Kidney capillary endothelial cell (primary cell): ENCODE measurements around the gene SURF2.
"Not testable (repeated sequence)": the region's sequence is repeated elsewhere in the genome, so short reads cannot be mapped to it uniquely, and the experiment has no call there.

Source experiments
- DNase-seq: peaks from one replicate; pipeline ENCODE4 v3.0.0-alpha.2; 2018; ENCODE audit warnings: low spot score

The SURF2 gene

GRCh38 chr9:133356391-133357091 lies at the start of gene SURF2, which contains the start of gene SURF1:
Gene SURF2, plus strand, starts transcription at chr9:133356550. Its CDS starts 43 bp downstream, at chr9:133356593.
Gene SURF1, minus strand, starts transcription at chr9:133356487. Its CDS starts 34 bp downstream, at chr9:133356453.
- DNase-seq: peak; percentile 66

GRCh38 chr9:133307301-133307700 lies 49.0 kb upstream of the SURF2 start:
- no peak for DNase-seq

DNA sequence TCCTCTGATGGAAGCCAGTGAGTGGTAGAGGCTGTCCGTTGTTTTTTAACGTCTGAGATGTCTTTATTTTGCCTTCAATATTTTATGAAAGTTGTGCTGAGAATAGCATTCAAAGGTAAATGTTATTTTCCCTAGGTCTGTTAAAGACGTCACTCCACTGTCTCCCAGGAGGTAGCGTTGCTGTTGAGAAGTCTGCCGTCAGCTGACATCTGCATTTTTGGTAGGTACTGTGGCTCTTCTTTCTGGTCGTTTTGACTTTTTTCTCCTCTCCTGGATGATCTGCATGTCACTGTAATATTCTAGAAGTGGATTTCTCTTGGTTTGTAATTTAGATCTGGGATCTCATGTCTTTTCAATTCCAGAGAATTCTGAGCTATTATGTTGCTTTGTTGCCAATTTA lies 46.7 kb upstream of the SURF2 start:
- DNase-seq: no peak

DNA sequence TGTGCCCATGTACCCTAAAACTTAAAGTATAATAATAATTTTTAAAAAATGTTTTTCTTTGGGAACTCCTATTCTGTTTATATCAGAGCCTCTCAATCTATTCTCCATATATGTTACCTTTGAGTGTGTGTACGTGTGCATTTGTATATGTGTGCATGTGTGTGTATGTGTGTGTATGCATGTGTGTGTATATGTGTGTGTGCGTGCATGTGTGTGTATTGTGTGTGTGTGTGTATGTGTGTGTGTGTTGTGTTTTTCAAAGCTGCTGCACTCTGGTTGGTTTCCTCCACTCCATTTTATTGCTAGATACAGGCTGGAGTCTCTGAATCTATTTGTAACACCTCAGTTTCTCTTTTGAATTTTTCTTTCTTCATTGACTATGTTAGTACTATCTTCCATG lies 40.4 kb upstream of the SURF2 start:
- no peak for DNase-seq

DNA sequence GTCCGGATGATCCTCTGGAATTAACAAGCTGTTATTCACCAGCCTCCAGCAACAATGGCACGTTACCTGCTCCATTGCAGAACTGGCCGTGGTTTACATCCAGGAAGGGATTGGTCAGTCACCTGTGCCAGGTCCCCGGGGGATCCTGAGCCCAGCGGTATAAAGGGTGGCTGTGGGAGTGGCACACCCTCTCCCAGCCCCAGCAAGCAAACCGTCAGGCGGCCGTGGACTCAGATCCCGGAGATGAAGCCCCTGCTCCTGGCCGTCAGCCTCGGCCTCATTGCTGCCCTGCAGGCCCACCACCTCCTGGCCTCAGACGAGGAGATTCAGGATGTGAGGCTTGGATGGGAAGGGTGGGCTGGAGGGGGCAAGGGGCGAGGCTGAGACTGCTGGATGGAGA lies 38.8 kb upstream of the SURF2 start:
- DNase-seq: not testable (repeated sequence)

GRCh38 chr9:133320421-133320881 lies 35.9 kb upstream of the SURF2 start:
- DNase-seq: no peak

- DNase-seq: no peak
Observed at GRCh38 chr9:133321411-133321935, 34.9 kb upstream of the SURF2 start.

- DNase-seq: no peak
Observed at GRCh38 chr9:133322701-133323100, 33.6 kb upstream of the SURF2 start.

DNA sequence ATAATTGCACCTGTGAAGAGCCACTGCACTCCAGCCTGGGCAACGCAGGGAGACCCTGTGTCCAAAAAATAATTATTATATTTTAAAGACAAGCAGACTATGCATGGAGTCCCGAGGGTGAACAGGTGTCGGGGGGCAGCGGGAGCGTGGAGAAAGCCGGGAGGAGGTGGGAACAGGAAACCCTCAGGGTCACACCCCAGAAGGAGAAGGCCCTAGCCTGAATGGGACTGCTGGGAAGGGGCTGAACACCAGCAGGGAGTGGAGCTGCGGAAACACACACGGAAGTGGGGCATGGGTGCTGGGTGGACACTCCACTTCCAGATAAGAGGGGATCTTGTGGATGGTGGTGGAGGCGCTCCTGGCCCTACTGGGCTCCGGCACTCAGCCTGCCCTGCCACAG lies 33.1 kb upstream of the SURF2 start:
- no peak for DNase-seq

DNA sequence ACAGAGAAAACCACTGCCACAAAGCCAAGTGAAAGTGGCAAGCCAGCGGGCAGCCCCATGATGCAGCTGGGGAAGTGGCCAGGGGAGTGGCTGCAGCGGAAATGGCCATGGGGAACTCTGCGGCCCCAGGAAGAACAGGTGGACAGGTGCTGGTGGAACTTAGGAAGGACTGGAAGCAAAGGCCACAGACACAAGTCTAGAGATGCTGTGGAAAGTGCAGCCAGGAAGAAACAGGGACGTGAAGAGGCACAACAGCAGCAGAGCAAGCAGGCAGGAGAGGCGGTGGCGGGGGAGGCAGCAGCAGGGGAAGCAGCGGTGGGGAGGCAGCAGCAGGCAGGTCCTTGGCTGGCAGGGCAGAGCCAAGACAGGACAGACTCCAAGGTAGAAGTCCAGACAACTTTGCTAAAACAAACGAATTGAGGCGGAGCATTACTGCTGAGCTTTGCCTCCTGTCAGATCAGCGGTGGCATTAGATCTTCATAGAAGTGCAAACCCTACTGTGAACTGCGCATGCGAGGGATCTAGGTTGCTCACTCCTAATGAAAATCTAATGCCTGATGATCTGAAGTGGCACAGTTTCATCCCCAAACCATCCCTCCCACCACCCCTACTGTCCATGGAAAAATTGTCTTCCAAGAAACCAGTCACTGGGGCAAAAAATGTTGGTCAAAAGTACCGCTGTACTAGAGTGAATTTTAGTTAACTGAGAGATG lies 32.2 kb upstream of the SURF2 start:
- no peak for DNase-seq

DNA sequence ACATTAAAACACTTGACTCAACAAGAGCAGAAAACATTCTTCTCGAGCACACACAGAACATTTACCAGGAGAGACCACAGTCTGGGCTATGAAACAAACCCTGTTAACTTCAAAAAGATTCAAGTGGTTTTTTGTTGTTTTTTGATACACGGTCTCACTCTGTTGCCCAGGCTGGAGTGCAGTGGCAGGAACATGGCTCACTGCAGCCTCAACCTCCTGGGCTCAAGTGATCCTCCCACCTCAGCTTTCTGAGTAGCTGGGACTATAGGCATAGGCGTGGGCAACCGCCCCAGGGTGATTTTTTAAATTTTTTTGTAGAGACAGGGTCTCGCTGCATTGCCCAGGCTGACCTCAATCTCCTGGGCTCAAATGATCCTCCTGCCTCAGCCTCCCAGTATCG lies 29.3 kb upstream of the SURF2 start:
- not testable (repeated sequence) for DNase-seq

- no peak for DNase-seq
Observed at GRCh38 chr9:133327834-133328484, 28.4 kb upstream of the SURF2 start.

GRCh38 chr9:133329306-133330156 lies 26.8 kb upstream of the SURF2 start:
- not testable (repeated sequence) for DNase-seq

- DNase-seq: no peak
Observed at GRCh38 chr9:133331221-133331620, 25.1 kb upstream of the SURF2 start.

- no peak for DNase-seq
Observed at GRCh38 chr9:133331641-133332380, 24.5 kb upstream of the SURF2 start.

- DNase-seq: no peak
Observed at GRCh38 chr9:133332381-133332730, 24.0 kb upstream of the SURF2 start.

GRCh38 chr9:133333011-133333410 lies 23.3 kb upstream of the SURF2 start:
- DNase-seq: no peak

DNA sequence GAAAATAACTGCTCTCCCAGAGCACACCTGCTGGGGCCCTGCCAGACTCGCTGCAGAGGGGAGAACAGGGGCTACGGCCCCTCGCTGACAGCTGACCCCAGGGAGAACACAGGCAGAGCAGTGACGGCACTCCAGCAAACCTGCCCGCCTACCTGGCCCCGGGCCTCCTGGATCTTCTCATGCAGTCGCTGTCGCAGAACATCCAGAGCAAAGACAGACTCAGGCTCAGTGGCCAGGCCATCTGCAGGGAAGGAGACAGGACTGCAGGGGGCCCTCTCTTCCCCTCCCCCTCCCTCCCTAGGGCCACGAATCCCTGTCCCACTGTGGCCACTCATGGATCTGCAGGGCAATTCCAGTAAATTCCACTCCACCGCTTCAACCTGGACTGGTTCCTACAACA lies 22.8 kb upstream of the SURF2 start:
- DNase-seq: no peak

GRCh38 chr9:133334161-133334560 lies 22.2 kb upstream of the SURF2 start:
- no peak for DNase-seq

DNA sequence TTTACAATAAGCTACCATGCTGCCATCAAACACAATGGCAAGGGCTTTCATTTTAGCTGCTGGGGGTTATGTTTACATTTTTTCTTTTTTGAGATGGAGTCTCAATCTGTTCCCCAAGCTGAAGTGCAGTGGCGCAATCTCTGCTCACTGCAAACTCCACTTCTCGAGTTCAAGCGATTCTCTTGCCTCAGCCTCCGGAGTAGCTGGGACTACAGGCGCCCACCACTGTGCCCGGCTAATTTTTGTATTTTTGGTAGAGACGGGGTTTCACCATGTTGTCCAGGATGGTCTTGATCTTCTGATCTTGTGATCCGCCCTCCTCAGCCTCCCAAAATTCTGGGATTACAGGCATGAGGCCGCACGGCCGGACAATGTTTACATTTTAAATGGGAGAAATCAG lies 21.5 kb upstream of the SURF2 start:
- not testable (repeated sequence) for DNase-seq
